K562 (cell line): ENCODE data around the gene ACOT9. TPM values are rescaled to one million over a fixed set of nuclear protein-coding genes. Genes with fewer than 3 reads are reported as not detected.

Source experiments
- CBFA2T3 ChIP-seq: fragments of 450-650 bp; IDR thresholded peaks from 2 replicates; pipeline ENCODE4 v1.6.1; 2017
- CCNT2 ChIP-seq: IDR thresholded peaks from 2 replicates; pipeline ENCODE4 v1.6.1; 2011; ENCODE audit warnings: borderline replicate concordance, low read depth, mild to moderate bottlenecking, moderate library complexity, mixed read lengths, low read length; ENCODE audit not compliant: insufficient read length; ENCODE audit errors: extremely low read depth
- ETV1 ChIP-seq: fragments of 450-650 bp; conservative IDR thresholded peaks from 2 replicates; pipeline ENCODE4 v1.6.1; 2016; ENCODE audit warnings: missing genetic modification characterization, control low read depth, low read depth, missing compliant biosample characterization
- MAFF ChIP-seq: IDR thresholded peaks from 2 replicates; pipeline ENCODE4 v1.6.1; 2012; ENCODE audit warnings: low read length, improper control_type of control experiment
- NR2C2 ChIP-seq, 2 experiments: fragments of 200-800 bp in 1 of 2; sonication (Bioruptor generic) in 1 of 2; sonication (generic) in 1 of 2; formaldehyde crosslinking in 1 of 2; IDR thresholded peaks; 2 replicates each; pipeline versions ENCODE4 v1.6.1 to v1.8.0; 2016 to 2022; ENCODE audit warnings: mild to moderate bottlenecking in 1 of 2, missing compliant biosample characterization in 1 of 2, missing genetic modification characterization in 1 of 2, missing genetic modification reagents in 1 of 2
- PHF8 ChIP-seq: fragments of 200-600 bp; sonication (generic); IDR thresholded peaks from 2 replicates; pipeline ENCODE4 v1.6.1; 2012; ENCODE audit warnings: mixed run types, mild to moderate bottlenecking, inconsistent platforms, low read length, moderate library complexity, borderline replicate concordance
- RBM25 ChIP-seq: fragments of 200-400 bp; formaldehyde crosslinking; IDR thresholded peaks from 2 replicates; pipeline ENCODE4 v1.6.1; 2018; ENCODE audit warnings: low read length, low read depth, moderate library complexity; ENCODE audit not compliant: severe bottlenecking
- SREBF2 ChIP-seq: sonication (generic); formaldehyde crosslinking; IDR thresholded peaks from 2 replicates; pipeline ENCODE4 v1.4.0; 2020; ENCODE audit warnings: mild to moderate bottlenecking, missing genetic modification reagents
- ZFP36 ChIP-seq: fragments of 150-350 bp; IDR thresholded peaks from 2 replicates; pipeline ENCODE4 v1.6.1; 2018; ENCODE audit warnings: low read length, low read depth; ENCODE audit not compliant: partially characterized antibody
- ZNF197 ChIP-seq: fragments of 200-800 bp; sonication (Bioruptor generic); IDR thresholded peaks from 2 replicates; pipeline ENCODE4 v1.6.1; 2016; ENCODE audit warnings: low read depth, missing genetic modification characterization, missing compliant biosample characterization
- ZNF431 ChIP-seq: sonication (generic); formaldehyde crosslinking; IDR thresholded peaks from 2 replicates; pipeline ENCODE4 v1.8.0; 2022; ENCODE audit warnings: mild to moderate bottlenecking, missing genetic modification reagents
- polyA plus RNA-seq, 8 experiments: library from polyadenylated mRNA; depleted of rRNA in 4 of 8; stranded (reverse) in 5 of 8; unstranded in 3 of 8; fragments of >200 nt; fragmentation: Nextera tagmentation in 2 of 8; fragmentation: Illumina TruSeq in 1 of 8; extraction: Ambion mirVana in 2 of 8; extraction: Trizol in 1 of 8; gene quantifications; 2 replicates each; pipeline versions ENCODE4 v1.2.1 to v1.2.3, GENCODE V29; 2011 to 2014; ENCODE audit warnings: inconsistent platforms in 1 of 8, missing spikeins in 1 of 8
- total RNA-seq, 7 experiments: library from RNA; depleted of rRNA in 6 of 7; stranded (reverse); fragments of >200 nt in 6 of 7; fragmentation: Illumina TruSeq in 2 of 7; extraction: Trizol in 2 of 7; gene quantifications; 2 replicates each; pipeline versions ENCODE4 v1.2.1 to v1.2.3, GENCODE V29; 2011 to 2021; ENCODE audit warnings: low replicate concordance in 1 of 7
- TF ChIP-seq, protein P1 (sequence below): sonication (generic); formaldehyde crosslinking; IDR thresholded peaks from 2 replicates; pipeline ENCODE4 v1.8.1; 2023; ENCODE audit warnings: missing genetic modification reagents, mild to moderate bottlenecking, borderline replicate concordance
- TF ChIP-seq, protein P2 (sequence below): IDR thresholded peaks from 3 replicates; pipeline ENCODE4 v1.6.1; 2011; ENCODE audit warnings: borderline replicate concordance, mild to moderate bottlenecking, moderate library complexity; ENCODE audit not compliant: insufficient read length; ENCODE audit errors: extremely low read depth
- TF ChIP-seq, protein P3 (sequence below): fragments of 250-450 bp; sonication (Bioruptor Pico); IDR thresholded peaks from 2 replicates; pipeline ENCODE4 v1.4.0; 2020; ENCODE audit warnings: mild to moderate bottlenecking

ACOT9 gene
- total and polyA plus RNA-seq, 9 of the 15 experiments (the other 6 are each of a cell fraction or from before 2014, with no cell fraction given), result 31.2 to 80.9 (median 45.3) TPM

GRCh38 chrX:23667239-23668177 lies 75.6 kb downstream of the ACOT9 start, which contains the start of gene PRDX4 (continued):
- TF ChIP-seq MAFF (no peak), SREBF2 (CRISPR knock-in tag) (no peak), CBFA2T3 (no peak), NR2C2 (CRISPR knock-in tag; IDR thresholded peaks at IDR 0.05) (0 out of 2 replicates have a peak, but pooled peaks have one; percentile 28), NR2C2 (tag; IDR thresholded peaks at IDR 0.05) (peak; percentile 55), ETV1 (tag) (no peak), ZNF197 (no peak), CCNT2 (peak; percentile 80), ZFP36 (no peak), ZNF431 (CRISPR knock-in tag) (no peak), PHF8 (peak; percentile 90; the same call in 1 of the 2 replicates), RBM25 (peak; percentile 94)
- TF ChIP-seq, protein P1, sequence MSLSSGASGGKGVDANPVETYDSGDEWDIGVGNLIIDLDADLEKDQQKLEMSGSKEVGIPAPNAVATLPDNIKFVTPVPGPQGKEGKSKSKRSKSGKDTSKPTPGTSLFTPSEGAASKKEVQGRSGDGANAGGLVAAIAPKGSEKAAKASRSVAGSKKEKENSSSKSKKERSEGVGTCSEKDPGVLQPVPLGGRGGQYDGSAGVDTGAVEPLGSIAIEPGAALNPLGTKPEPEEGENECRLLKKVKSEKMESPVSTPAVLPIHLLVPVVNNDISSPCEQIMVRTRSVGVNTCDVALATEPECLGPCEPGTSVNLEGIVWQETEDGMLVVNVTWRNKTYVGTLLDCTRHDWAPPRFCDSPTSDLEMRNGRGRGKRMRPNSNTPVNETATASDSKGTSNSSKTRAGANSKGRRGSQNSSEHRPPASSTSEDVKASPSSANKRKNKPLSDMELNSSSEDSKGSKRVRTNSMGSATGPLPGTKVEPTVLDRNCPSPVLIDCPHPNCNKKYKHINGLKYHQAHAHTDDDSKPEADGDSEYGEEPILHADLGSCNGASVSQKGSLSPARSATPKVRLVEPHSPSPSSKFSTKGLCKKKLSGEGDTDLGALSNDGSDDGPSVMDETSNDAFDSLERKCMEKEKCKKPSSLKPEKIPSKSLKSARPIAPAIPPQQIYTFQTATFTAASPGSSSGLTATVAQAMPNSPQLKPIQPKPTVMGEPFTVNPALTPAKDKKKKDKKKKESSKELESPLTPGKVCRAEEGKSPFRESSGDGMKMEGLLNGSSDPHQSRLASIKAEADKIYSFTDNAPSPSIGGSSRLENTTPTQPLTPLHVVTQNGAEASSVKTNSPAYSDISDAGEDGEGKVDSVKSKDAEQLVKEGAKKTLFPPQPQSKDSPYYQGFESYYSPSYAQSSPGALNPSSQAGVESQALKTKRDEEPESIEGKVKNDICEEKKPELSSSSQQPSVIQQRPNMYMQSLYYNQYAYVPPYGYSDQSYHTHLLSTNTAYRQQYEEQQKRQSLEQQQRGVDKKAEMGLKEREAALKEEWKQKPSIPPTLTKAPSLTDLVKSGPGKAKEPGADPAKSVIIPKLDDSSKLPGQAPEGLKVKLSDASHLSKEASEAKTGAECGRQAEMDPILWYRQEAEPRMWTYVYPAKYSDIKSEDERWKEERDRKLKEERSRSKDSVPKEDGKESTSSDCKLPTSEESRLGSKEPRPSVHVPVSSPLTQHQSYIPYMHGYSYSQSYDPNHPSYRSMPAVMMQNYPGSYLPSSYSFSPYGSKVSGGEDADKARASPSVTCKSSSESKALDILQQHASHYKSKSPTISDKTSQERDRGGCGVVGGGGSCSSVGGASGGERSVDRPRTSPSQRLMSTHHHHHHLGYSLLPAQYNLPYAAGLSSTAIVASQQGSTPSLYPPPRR, result 0 out of 2 replicates have a peak, but pooled peaks have one; percentile 29
- TF ChIP-seq, protein P2, sequence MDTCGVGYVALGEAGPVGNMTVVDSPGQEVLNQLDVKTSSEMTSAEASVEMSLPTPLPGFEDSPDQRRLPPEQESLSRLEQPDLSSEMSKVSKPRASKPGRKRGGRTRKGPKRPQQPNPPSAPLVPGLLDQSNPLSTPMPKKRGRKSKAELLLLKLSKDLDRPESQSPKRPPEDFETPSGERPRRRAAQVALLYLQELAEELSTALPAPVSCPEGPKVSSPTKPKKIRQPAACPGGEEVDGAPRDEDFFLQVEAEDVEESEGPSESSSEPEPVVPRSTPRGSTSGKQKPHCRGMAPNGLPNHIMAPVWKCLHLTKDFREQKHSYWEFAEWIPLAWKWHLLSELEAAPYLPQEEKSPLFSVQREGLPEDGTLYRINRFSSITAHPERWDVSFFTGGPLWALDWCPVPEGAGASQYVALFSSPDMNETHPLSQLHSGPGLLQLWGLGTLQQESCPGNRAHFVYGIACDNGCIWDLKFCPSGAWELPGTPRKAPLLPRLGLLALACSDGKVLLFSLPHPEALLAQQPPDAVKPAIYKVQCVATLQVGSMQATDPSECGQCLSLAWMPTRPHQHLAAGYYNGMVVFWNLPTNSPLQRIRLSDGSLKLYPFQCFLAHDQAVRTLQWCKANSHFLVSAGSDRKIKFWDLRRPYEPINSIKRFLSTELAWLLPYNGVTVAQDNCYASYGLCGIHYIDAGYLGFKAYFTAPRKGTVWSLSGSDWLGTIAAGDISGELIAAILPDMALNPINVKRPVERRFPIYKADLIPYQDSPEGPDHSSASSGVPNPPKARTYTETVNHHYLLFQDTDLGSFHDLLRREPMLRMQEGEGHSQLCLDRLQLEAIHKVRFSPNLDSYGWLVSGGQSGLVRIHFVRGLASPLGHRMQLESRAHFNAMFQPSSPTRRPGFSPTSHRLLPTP, result no peak
- TF ChIP-seq, protein P3, sequence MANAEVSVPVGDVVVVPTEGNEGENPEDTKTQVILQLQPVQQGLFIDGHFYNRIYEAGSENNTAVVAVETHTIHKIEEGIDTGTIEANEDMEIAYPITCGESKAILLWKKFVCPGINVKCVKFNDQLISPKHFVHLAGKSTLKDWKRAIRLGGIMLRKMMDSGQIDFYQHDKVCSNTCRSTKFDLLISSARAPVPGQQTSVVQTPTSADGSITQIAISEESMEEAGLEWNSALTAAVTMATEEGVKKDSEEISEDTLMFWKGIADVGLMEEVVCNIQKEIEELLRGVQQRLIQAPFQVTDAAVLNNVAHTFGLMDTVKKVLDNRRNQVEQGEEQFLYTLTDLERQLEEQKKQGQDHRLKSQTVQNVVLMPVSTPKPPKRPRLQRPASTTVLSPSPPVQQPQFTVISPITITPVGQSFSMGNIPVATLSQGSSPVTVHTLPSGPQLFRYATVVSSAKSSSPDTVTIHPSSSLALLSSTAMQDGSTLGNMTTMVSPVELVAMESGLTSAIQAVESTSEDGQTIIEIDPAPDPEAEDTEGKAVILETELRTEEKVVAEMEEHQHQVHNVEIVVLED (CRISPR knock-in tag), result peak; percentile 69
